Posterior vena cava (tissue), 2 donors: Measurements from ENCODE around the gene BRIP1. TPM values are rescaled to one million over a fixed set of nuclear protein-coding genes. Genes with fewer than 3 reads are reported as not detected.
"Not testable (repeated sequence)": the region's sequence is repeated elsewhere in the genome, so short reads cannot be mapped to it uniquely, and the experiment has no call there.

Experiments used
- DNase-seq: peaks from one replicate; pipeline ENCODE4 v3.0.0-alpha.2; 2020; ENCODE audit warnings: low spot score
- intact Hi-C, 2 donors: fragments of 100-400 bp; cut with DNase I; formaldehyde crosslinking; loops; one replicate each; pipeline versions ENCODE4 v1.14.1 to v1.14.2; 2022 to 2023
- total RNA-seq, 2 donors: library from RNA; stranded (reverse); fragmentation: NEBNext Ultra II Directional; extraction: Animal tissue kit (Norgen Biotek cat#: 25700); gene quantifications; one replicate each; pipeline ENCODE4 v1.2.1, GENCODE V29; 2021
- donor health status: DM: yes; HTN: yes; CAD: no.
- donor health status: DM: yes; HTN: yes; CAD: no.

Gene BRIP1
- total RNA-seq, 2 donors from 2014 or later = 0.43 to 0.69 TPM

GRCh38 chr17:61834610-61835009, 28.7 kb downstream of the BRIP1 start:
- intact Hi-C loops = no loop called here
- DNase-seq = no peak

- DNase-seq = no peak
- intact Hi-C loops = no loop called here
Observed at GRCh38 chr17:61833536-61834193, 29.7 kb downstream of the BRIP1 start.

- DNase-seq = no peak
- intact Hi-C loops = no loop called here
Observed at GRCh38 chr17:61832463-61832862, 30.9 kb downstream of the BRIP1 start.

- DNase-seq = no peak
- intact Hi-C loops = no loop called here
Observed at GRCh38 chr17:61831099-61831498, 32.2 kb downstream of the BRIP1 start.

- intact Hi-C loops = no loop called here
- DNase-seq = no peak
Observed at GRCh38 chr17:61828694-61829093, 34.6 kb downstream of the BRIP1 start.

DNA sequence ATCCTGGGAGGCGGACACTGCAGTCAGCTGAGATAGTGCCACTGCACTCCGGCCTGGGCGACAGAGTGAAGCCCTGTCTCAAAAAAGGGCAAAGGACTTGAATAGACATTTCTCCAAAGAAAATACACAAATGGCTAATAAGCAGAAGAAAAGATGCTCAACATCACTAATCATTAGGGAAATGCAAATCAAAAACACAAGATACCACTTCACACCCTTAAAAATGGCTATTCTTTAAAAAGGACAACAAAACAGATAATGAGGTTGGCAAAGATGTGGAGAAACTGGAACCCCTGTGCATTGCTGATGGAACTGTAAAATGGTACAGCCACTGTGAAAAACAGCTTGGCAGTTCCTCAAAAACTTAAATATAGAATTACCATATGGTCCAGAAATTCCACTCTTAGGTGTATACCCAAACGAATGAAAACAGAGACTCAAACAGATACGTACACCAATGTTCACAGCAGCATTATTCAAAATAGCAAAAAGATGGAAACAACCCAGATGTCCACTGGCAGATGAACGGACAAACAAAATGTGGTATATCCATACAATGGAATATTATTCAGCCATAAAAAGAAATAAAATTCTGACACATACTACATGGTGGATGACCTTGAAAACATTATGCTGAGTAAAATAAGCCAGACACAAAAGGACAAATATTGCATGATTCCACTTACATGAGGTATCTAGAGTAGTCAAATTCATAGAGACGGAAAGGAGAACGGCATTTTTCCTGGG, 35.5 kb downstream of the BRIP1 start:
- DNase-seq = no peak
- intact Hi-C loops = no loop called here

DNA sequence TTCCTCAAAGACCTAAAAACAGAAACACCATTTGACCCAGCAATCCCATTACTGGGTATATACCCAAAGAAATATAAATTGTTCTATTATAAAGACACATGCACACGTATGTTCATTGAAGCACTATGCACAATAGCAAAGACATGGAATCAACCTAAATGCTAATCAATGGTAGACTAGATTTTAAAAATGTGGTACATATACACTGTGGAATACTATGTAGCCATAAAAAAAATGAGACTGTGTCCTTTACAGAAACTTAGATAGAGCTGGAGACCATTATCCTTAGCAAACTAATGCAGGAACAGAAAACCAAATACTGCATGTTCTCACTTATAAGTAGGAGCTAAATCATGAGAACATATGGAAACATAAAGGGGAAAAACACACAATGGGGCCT, 36.5 kb downstream of the BRIP1 start:
- DNase-seq, intact Hi-C loops: not testable (repeated sequence)

DNA sequence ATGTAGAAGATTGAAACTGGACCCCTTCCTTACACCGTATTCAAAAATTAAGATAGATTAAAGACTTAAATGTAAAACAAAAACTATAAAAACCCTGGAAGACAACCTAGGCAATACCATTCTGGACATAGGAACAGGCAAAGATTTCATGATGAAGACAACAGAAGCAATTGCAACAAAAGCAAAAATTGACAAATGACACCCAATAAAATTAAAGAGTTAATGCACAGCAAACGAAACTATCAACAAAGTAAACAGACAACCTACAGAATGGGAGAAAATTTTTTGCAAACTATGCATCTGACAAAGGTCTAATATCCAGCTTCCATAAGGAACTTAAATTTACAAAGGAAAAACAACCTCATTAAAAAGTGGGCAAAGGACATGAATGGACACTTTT, 37.1 kb downstream of the BRIP1 start:
- DNase-seq, intact Hi-C loops: not testable (repeated sequence)

GRCh38 chr17:61825448-61826137, 37.7 kb downstream of the BRIP1 start:
- DNase-seq = no peak
- intact Hi-C loops = no loop called here

DNA sequence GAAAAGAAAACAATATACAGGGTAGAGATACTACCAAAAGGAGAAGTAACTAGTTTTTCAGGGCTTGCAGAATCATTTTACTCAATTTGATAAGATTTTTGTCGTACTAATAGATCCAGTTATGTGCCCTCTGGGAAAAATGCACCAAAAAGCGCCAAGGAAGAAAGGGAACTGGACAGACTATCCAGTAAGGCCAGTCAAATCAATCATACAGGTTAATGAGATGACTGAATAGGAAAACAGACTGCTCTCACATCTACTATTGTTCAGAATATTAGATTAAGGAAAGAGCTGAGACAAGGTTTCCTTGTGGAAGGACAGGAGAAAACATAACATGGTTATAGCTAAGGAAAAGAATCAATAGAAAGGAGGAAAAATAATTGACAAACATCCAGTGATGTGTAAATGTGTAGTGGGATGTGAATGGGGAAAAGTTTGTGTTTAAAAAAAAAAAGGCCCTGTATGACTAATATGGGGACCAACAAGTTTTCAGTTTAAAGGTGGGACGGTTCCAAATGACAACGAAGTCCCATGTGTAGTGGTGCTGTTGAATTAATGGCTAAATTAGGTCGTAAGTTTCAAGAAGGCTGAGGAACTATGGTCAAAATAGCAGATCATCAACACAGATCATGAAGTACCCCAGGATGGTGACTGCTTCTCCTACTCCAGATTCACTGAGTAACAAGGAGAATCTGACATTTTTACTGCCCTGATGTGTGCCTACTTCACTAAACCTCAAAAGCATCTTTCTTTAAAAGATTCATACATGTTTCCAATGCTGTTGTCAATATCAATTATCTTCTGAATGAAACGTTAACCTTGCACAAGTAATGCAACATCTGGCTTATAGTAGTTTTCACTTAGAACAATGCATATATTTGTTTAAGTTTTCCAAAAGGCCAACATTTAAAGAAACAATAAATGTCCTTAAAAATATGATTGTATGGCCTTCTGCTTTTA, 40.7 kb downstream of the BRIP1 start:
- no peak for DNase-seq
- intact Hi-C loops = no loop called here

- no peak for DNase-seq
- intact Hi-C loops = no loop called here
Observed at GRCh38 chr17:61821655-61822054, 41.7 kb downstream of the BRIP1 start.

- intact Hi-C loops, DNase-seq: not testable (repeated sequence)
Observed at GRCh38 chr17:61819265-61819664, 44.1 kb downstream of the BRIP1 start.

- intact Hi-C loops = no loop called here
- no peak for DNase-seq
Observed at GRCh38 chr17:61818225-61818624, 45.1 kb downstream of the BRIP1 start.

DNA sequence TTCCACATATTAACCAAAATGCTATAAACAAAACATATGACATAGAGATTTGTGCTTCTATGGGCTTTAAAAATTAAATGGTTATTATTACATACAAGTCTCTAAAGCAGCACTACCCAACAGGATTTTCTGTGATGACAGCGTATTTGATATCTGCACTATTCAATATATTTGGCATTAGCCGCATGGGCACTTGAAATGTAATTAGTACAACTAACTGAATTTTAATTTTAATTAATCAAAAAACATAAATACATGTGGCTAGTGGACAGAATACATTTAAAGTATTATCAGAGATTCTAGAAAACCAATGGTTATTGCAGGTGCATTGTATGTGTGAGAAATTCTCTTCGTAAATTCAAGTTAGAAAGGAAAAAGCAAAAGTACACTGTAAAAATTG, 45.9 kb downstream of the BRIP1 start:
- intact Hi-C loops = no loop called here
- DNase-seq = no peak

- no peak for DNase-seq
- intact Hi-C loops = no loop called here
Observed at GRCh38 chr17:61816538-61816937, 46.8 kb downstream of the BRIP1 start.

DNA sequence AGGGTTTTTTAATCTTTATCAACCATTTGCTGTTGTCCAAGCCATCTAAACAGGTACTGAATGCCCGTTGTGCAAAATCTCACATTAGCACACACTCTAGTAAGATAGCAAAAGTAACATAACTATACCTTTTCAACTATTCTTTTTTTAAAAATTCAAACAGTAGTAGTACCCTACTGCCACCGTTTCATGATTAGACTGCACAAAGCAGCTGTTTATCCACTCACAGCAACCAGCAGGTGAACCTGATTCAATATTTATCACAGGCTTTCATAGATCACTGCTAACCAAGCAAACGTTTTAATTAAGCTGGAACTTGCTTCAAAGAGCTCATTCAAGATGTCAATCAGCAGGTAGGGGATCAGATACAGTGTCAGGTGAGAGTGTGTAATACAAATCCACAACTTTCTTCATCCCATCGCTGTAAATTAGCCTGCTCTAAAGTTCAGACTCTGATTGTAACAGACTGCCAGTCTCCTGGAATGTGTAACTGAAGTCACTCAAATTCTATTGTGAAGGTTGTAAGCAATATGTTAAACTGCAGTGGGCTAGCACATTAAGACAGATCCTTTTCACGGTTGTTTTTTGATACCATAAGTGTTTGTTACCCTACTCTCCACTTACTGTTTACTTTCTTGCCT, 47.3 kb downstream of the BRIP1 start:
- no peak for DNase-seq
- intact Hi-C loops = no loop called here

- intact Hi-C loops = no loop called here
- no peak for DNase-seq
Observed at GRCh38 chr17:61814485-61814884, 48.8 kb downstream of the BRIP1 start.

DNA sequence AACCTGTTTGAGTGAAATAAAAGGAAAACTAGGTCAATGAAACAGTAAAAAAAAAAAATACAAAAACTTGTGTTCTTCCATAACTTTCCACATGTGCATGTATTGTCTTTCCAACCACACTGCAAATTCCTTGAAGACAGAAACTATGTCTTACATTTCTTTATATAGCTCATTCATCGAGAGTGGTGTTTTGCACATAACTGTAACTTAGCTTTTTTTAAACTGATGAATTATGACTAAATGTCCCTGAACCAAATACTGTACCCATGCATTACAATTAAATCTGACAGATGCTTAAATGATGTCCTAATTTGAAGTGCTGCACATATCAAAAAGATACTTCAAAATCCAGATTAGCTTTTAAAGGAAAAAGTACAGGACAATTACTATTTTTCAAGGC, 50.1 kb downstream of the BRIP1 start:
- intact Hi-C loops = no loop called here
- no peak for DNase-seq

- no peak for DNase-seq
- intact Hi-C loops = no loop called here
Observed at GRCh38 chr17:61812747-61813146, 50.6 kb downstream of the BRIP1 start.
